K562 (cell line): Measurements from ENCODE around the gene TLE6. TPM values are rescaled to one million over a fixed set of nuclear protein-coding genes. Genes with fewer than 3 reads are reported as not detected.

Source experiments
- ATAC-seq: fragments of 200-7000 bp; cut with Tn5 transposase; 3 replicates; pipeline ENCODE4 v1.9.1; 2020; ENCODE audit warnings: moderate library complexity
- BruUV-seq: library from RNA; stranded (reverse); fragments of 400-500 nt; replicated peaks from 2 replicates; lab custom pipeline; 2021; lab: Mats Ljungman, UMichigan
- CTCF ChIA-PET: fragments of 300-600 bp; formaldehyde crosslinking; extraction: SDS; loops from one replicate; lab custom pipeline; 2021; ENCODE audit warnings: low intra/inter-chr PET ratio; lab: Yijun Ruan, JAX
- POLR2A ChIA-PET: fragments of 300-600, 350-650 bp; sonication (Branson Sonifier 250); formaldehyde crosslinking; extraction: SDS; loops from one replicate; lab custom pipeline; 2021; ENCODE audit warnings: antibody characterized with exemption, inconsistent platforms; lab: Yijun Ruan, JAX
- DNase-seq, 4 experiments: peaks; one replicate each; pipeline versions ENCODE4 v3.0.0 to v3.0.0-alpha.2; 2011 to 2018; ENCODE audit warnings: low spot score in 3 of 4, mixed read lengths in 3 of 4; ENCODE audit errors: extremely low read depth in 1 of 4
- FAIRE-seq: peaks from 2 replicates; lab custom pipeline; 2011; peaks lifted over from hg19 to GRCh38; lab: Jason Lieb, UNC
- H2AFZ ChIP-seq: 2 replicates; pipeline ENCODE4 v1.6.0; 2011; ENCODE audit warnings: low read depth, low read length, control low read depth, inconsistent platforms
- H3K27ac ChIP-seq: fragments of 200-600 bp; 3 replicates; pipeline ENCODE4 v1.8.0; 2011; ENCODE audit warnings: low read depth, mild to moderate bottlenecking, control low read depth, inconsistent platforms, low read length, moderate library complexity, mixed read lengths; ENCODE audit errors: extremely low read depth
- H3K27me3 ChIP-seq, 2 experiments: fragments of 300-600 bp in 1 of 2; 2 replicates in 1 of 2; 3 replicates in 1 of 2; pipeline versions ENCODE4 v1.6.0 to v1.8.0; 2011; ENCODE audit warnings: inconsistent platforms in 2 of 2, low read length in 2 of 2, mild to moderate bottlenecking in 1 of 2, mixed read lengths in 1 of 2, moderate library complexity in 1 of 2; ENCODE audit not compliant: control insufficient read depth in 2 of 2, insufficient read depth in 2 of 2
- H3K36me3 ChIP-seq: fragments of 300-600 bp; 3 replicates; pipeline ENCODE4 v1.8.0; 2011; ENCODE audit warnings: mild to moderate bottlenecking, low read length, inconsistent platforms; ENCODE audit not compliant: control insufficient read depth, insufficient read depth
- H3K4me1 ChIP-seq, 2 experiments: fragments of 200-600 bp in 1 of 2; replicated peaks in 1 of 2; 2 replicates in 1 of 2; 3 replicates in 1 of 2; pipeline versions ENCODE4 v1.5.1 to v1.8.0; 2011; ENCODE audit warnings: inconsistent platforms in 2 of 2, low read length in 2 of 2, mild to moderate bottlenecking in 1 of 2, mixed read lengths in 1 of 2, moderate library complexity in 1 of 2; ENCODE audit not compliant: control insufficient read depth in 2 of 2, insufficient read depth in 2 of 2
- H3K4me2 ChIP-seq: 2 replicates; pipeline ENCODE4 v1.6.1; 2011; ENCODE audit warnings: low read length, control low read depth, inconsistent platforms, mixed read lengths; ENCODE audit not compliant: insufficient read depth
- H3K4me3 ChIP-seq: fragments of 200-600 bp; sonication (generic), shearing (Covaris generic); 2 replicates; pipeline ENCODE4 v1.5.1; 2016; ENCODE audit warnings: control low read depth, inconsistent platforms
- H3K79me2 ChIP-seq: fragments of 200-600 bp; 3 replicates; pipeline ENCODE4 v1.8.0; 2011; ENCODE audit warnings: low read length, inconsistent platforms; ENCODE audit not compliant: control insufficient read depth, insufficient read depth
- H3K9ac ChIP-seq, 2 experiments: 2 replicates each; pipeline versions ENCODE4 v1.6.0 to v1.6.1; 2011; ENCODE audit warnings: low read depth in 2 of 2, low read length in 2 of 2, control low read depth in 1 of 2, inconsistent platforms in 1 of 2, mild to moderate bottlenecking in 1 of 2, mixed read lengths in 1 of 2; ENCODE audit not compliant: insufficient read depth in 1 of 2
- H3K9me1 ChIP-seq: one replicate; pipeline ENCODE4 v1.6.0; 2011; ENCODE audit warnings: inconsistent platforms, mild to moderate bottlenecking, low read length, moderate library complexity; ENCODE audit not compliant: control insufficient read depth, insufficient read depth
- H3K9me3 ChIP-seq: replicated peaks from 2 replicates; pipeline ENCODE4 v1.5.1; 2011; ENCODE audit warnings: low read depth, low read length, inconsistent platforms; ENCODE audit not compliant: control insufficient read depth, insufficient read depth
- H4K20me1 ChIP-seq: replicated peaks from 2 replicates; pipeline ENCODE4 v1.6.1; 2011; ENCODE audit warnings: low read length, inconsistent platforms, mixed read lengths; ENCODE audit not compliant: control insufficient read depth, insufficient read depth
- AFF4 ChIP-seq: sonication (generic); formaldehyde crosslinking; IDR thresholded peaks from 2 replicates; pipeline ENCODE4 v1.8.0; 2023; ENCODE audit warnings: mild to moderate bottlenecking, missing genetic modification reagents
- CGGBP1 ChIP-seq: fragments of 250-450 bp; sonication (Bioruptor Pico); IDR thresholded peaks from 2 replicates; pipeline ENCODE4 v1.9.0; 2021; ENCODE audit warnings: mild to moderate bottlenecking
- E2F5 ChIP-seq: sonication (generic); formaldehyde crosslinking; IDR thresholded peaks from 2 replicates; pipeline ENCODE4 v1.8.0; 2022; ENCODE audit warnings: mild to moderate bottlenecking, missing genetic modification reagents
- EZH2 ChIP-seq: IDR thresholded peaks from 2 replicates; pipeline ENCODE4 v1.6.1; 2012; ENCODE audit warnings: low read depth, mild to moderate bottlenecking, inconsistent platforms, low read length, borderline replicate concordance
- GABPA ChIP-seq: fragments of 200-800 bp; sonication (Bioruptor generic); conservative IDR thresholded peaks from 2 replicates; pipeline ENCODE4 v1.6.1; 2016; ENCODE audit warnings: low read depth, missing genetic modification characterization, missing compliant biosample characterization
- HDAC2 ChIP-seq: fragments of 450-650 bp; IDR thresholded peaks from 2 replicates; pipeline ENCODE4 v1.6.1; 2016; ENCODE audit warnings: mild to moderate bottlenecking
- KAT2B ChIP-seq: IDR thresholded peaks from one replicate; pipeline ENCODE4 v1.6.1; 2012; ENCODE audit warnings: low read depth, mild to moderate bottlenecking, control low read depth, inconsistent platforms, low read length, moderate library complexity
- KDM5B ChIP-seq: fragments of 200-600 bp; sonication (generic); IDR thresholded peaks from 2 replicates; pipeline ENCODE4 v1.6.1; 2012; ENCODE audit warnings: low read depth, mild to moderate bottlenecking, moderate library complexity, low read length, control low read depth, inconsistent platforms; ENCODE audit not compliant: insufficient replicate concordance
- LARP7 ChIP-seq: fragments of 450-650 bp; IDR thresholded peaks from 2 replicates; pipeline ENCODE4 v1.6.1; 2016
- NFE2L1 ChIP-seq: fragments of 450-650 bp; IDR thresholded peaks from 2 replicates; pipeline ENCODE4 v1.6.1; 2016; ENCODE audit warnings: missing genetic modification characterization, low read depth, mild to moderate bottlenecking, missing compliant biosample characterization, moderate library complexity, borderline replicate concordance
- PRPF4 ChIP-seq: fragments of 200-400 bp; formaldehyde crosslinking; IDR thresholded peaks from one replicate; pipeline ENCODE4 v1.6.1; 2017; ENCODE audit warnings: low read length, low read depth, mild to moderate bottlenecking; ENCODE audit not compliant: insufficient read depth, poor library complexity, severe bottlenecking
- TAF9B ChIP-seq: fragments of 450-650 bp; IDR thresholded peaks from 2 replicates; pipeline ENCODE4 v1.6.1; 2018; ENCODE audit warnings: mild to moderate bottlenecking; ENCODE audit not compliant: partially characterized antibody
- TFAM ChIP-seq: fragments of 250-450 bp; sonication (Bioruptor Pico); conservative IDR thresholded peaks from 2 replicates; pipeline ENCODE4 v1.5.0; 2021; ENCODE audit warnings: mild to moderate bottlenecking, moderate library complexity
- ZNF165 ChIP-seq: fragments of 250-450 bp; sonication (Bioruptor Pico); IDR thresholded peaks from 2 replicates; pipeline ENCODE4 v1.4.0; 2020; ENCODE audit warnings: borderline replicate concordance
- ZNF395 ChIP-seq: fragments of 200-800 bp; sonication (Bioruptor generic); IDR thresholded peaks from 2 replicates; pipeline ENCODE4 v1.6.1; 2017; ENCODE audit warnings: missing genetic modification characterization, missing compliant biosample characterization
- ZNF76 ChIP-seq: fragments of 250-450 bp; sonication (Bioruptor Pico); IDR thresholded peaks from 2 replicates; pipeline ENCODE4 v1.4.0; 2020; ENCODE audit warnings: mild to moderate bottlenecking, moderate library complexity, borderline replicate concordance
- WGBS: fragments of 100-300 bp; shearing (Covaris generic); methylation state at CpG from one replicate; pipeline ENCODE4 v1.1.6; 2016; ENCODE audit warnings: low coverage, mixed read lengths; ENCODE audit not compliant: insufficient coverage; ENCODE audit errors: missing lambda C conversion rate; 5-methylcytosine and 5-hydroxymethylcytosine counted together
- in situ Hi-C: fragments of 300-500 bp; cut with MboI; formaldehyde crosslinking; loops from 4 replicates; pipeline ENCODE4 v1.15.0; 2018; ENCODE audit warnings: inconsistent platforms, mixed read lengths
- intact Hi-C: fragments of 100-400 bp; cut with micrococcal nuclease; formaldehyde crosslinking; loops from 2 replicates; pipeline ENCODE4 v1.14.2; 2022
- polyA plus RNA-seq, 8 experiments: library from polyadenylated mRNA; depleted of rRNA in 4 of 8; stranded (reverse) in 5 of 8; unstranded in 3 of 8; fragments of >200 nt; fragmentation: Nextera tagmentation in 2 of 8; fragmentation: Illumina TruSeq in 1 of 8; extraction: Ambion mirVana in 2 of 8; extraction: Trizol in 1 of 8; gene quantifications; 2 replicates each; pipeline versions ENCODE4 v1.2.1 to v1.2.3, GENCODE V29; 2011 to 2014; ENCODE audit warnings: inconsistent platforms in 1 of 8, missing spikeins in 1 of 8
- total RNA-seq, 7 experiments: library from RNA; depleted of rRNA in 6 of 7; stranded (reverse); fragments of >200 nt in 6 of 7; fragmentation: Illumina TruSeq in 2 of 7; extraction: Trizol in 2 of 7; gene quantifications; 2 replicates each; pipeline versions ENCODE4 v1.2.1 to v1.2.3, GENCODE V29; 2011 to 2021; ENCODE audit warnings: low replicate concordance in 1 of 7

TLE6 gene
- total and polyA plus RNA-seq, 9 of the 15 experiments (the other 6 are each of a cell fraction or from before 2014, with no cell fraction given), result 1.1 to 6.1 (median 2.5) TPM

GRCh38 chr19:2949939-2950285 lies 27.5 kb upstream of the TLE6 start:
- DNase-seq (peak; percentile 70 to 98 (median 84)), ATAC-seq (peak; percentile 77), FAIRE-seq (no peak)
- Histone ChIP-seq H3K4me1 (peaks cover 9 to 13% of the 10 kb centered on the region in 2 experiments), H3K27ac (peak overlapping the region; percentile 94), H3K36me3 (no peaks in the 10 kb centered on the region), H3K9me1 (no peaks in the 10 kb centered on the region), H3K4me2 (peak overlapping the region; percentile 98), H2AFZ (peak overlapping the region; percentile 76; the same call in 1 of the 2 replicates), H3K27me3 (no peaks in the 10 kb centered on the region), H3K4me3 (peak overlapping the region; percentile 77), H3K9me3 (no peaks in the 10 kb centered on the region), H3K79me2 (no peaks in the 10 kb centered on the region), H4K20me1 (peaks cover 11% of the 10 kb centered on the region), H3K9ac (peak overlapping the region; percentile 91 to 92)
- BruUV-seq, result TSS peak; percentile 84
- ChIA-PET POLR2A (interaction anchor here (0.5 to 3.2 kb wide), 36 partner anchors 9 to 1596 kb away, joined by 3 to 21 read pairs (median 3); partner anchors contain the start of genes TLE5, TLE6, ZNF555 and ZNF57), CTCF (no interaction called here)
- under 1% methylated on average over 11 of the region's 11 CpGs for WGBS
- intact Hi-C loops (loop anchor here (1.0 to 10.0 kb wide), 5 partner anchors 49 to 213 kb away; partner anchors contain the start of genes ZNF555 and ZNF57), in situ Hi-C loops (loop anchor here (5.0 to 10.0 kb wide), 2 partner anchors 207 to 355 kb away; no protein-coding TSS in a partner anchor)
- TF ChIP-seq ZNF76 (no peak), GABPA (no peak), HDAC2 (peak; percentile 100), AFF4 (0 out of 2 replicates have a peak, but pooled peaks have one; percentile 65), PRPF4 (no peak), EZH2 (no peak), TAF9B (no peak), E2F5 (CRISPR knock-in tag) (no peak), LARP7 (no peak), KDM5B (no peak), KAT2B (no peak), TFAM (no peak), ZNF165 (no peak), NFE2L1 (tag) (no peak), ZNF395 (CRISPR knock-in tag) (peak; percentile 92), CGGBP1 (CRISPR knock-in tag) (no peak)
